GM13976 (cell line): ENCODE measurements around the gene IFFO2.
A peak's percentile ranks its signal among the peaks of the same experiment; 100 is the strongest.

Experiments
- DNase-seq: peaks from one replicate; pipeline ENCODE4 v3.0.0; 2012; ENCODE audit warnings: low spot score
- in situ Hi-C: fragments of 300-500 bp; cut with MboI; formaldehyde crosslinking; loops from one replicate; pipeline ENCODE4 v1.12.0; 2022; ENCODE audit warnings: low sequenced_read_pairs, mixed read lengths, inconsistent platforms; ENCODE audit not compliant: unreplicated experiment
- TF ChIP-seq, protein P1 (sequence below): IDR thresholded peaks from 2 replicates; pipeline ENCODE4 v1.5.1; 2012; ENCODE audit warnings: borderline replicate concordance, mild to moderate bottlenecking; ENCODE audit not compliant: insufficient read depth; ENCODE audit errors: extremely low read depth, missing control alignments, control extremely low read depth

Gene IFFO2

DNA sequence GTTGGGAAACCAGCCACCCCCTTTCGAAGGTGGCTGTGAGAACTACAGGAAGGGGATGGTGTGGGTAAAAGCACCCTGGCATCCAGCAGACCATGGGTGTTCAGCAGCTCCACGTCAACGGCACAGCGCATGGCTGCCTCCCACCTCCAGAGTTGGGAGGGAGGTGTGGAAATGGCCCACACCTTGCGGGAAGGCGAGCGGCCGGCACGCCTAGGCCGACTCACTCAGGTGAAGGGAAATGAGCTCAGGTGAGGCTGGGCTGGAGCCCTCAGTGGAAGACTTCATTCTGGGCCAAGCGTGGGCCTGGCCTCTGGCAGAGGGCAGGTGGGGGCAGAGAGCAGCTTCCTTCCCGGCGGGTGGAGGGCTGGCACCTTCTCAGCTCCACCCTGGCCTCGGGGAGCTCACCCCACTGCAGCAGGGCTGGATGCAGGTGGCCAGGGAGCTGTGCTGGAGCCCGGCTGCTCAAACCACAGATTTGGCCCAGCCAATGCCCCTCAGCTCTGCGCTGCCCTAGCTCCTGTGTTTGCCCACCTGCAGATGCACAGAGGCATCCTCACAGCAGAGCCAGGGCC is 29.3 kb downstream of the IFFO2 start:
- in situ Hi-C loops = no loop called here
- peak; percentile 53 for DNase-seq
- TF ChIP-seq, protein P1, sequence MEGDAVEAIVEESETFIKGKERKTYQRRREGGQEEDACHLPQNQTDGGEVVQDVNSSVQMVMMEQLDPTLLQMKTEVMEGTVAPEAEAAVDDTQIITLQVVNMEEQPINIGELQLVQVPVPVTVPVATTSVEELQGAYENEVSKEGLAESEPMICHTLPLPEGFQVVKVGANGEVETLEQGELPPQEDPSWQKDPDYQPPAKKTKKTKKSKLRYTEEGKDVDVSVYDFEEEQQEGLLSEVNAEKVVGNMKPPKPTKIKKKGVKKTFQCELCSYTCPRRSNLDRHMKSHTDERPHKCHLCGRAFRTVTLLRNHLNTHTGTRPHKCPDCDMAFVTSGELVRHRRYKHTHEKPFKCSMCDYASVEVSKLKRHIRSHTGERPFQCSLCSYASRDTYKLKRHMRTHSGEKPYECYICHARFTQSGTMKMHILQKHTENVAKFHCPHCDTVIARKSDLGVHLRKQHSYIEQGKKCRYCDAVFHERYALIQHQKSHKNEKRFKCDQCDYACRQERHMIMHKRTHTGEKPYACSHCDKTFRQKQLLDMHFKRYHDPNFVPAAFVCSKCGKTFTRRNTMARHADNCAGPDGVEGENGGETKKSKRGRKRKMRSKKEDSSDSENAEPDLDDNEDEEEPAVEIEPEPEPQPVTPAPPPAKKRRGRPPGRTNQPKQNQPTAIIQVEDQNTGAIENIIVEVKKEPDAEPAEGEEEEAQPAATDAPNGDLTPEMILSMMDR = no peak

DNA sequence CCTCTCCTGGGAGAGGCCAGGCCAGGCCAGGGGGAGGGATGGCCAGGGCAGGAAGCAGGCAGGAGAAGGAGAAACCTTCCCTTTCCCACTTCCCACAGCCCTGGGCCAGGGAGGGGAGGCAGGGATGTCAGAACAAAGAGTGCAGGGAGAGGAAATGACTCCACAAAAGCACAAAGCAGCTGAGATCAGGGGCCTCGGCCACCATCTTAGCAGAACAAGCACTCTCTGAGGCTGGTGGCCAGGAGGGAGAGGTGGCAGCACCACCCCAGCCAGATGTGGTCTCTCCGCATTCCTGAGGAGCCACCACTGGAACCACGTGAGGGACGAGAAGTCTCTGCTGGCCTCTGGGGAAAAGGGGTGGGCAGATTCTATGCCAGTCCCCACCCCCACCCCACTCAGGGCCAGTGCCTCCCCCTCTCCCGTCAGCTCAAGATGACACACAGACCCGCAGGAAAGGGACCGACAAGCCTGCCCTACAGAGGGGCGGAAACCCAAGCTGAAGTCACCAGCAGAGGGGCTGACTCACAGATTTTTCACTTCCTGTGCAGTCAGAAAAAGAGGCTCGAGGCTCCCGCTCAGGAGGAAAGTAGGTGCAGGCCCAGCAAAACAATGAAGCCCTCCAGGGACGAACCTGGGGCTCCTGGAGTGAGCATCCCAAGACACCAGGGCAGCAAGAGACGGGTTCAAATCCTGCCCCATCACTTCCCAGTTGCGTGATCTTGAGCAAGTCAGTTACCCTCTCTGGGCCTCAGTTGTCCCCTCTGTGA is 30.0 kb downstream of the IFFO2 start:
- peak; percentile 94 for DNase-seq
- TF ChIP-seq, protein P1 = no peak
- in situ Hi-C loops = no loop called here

DNA sequence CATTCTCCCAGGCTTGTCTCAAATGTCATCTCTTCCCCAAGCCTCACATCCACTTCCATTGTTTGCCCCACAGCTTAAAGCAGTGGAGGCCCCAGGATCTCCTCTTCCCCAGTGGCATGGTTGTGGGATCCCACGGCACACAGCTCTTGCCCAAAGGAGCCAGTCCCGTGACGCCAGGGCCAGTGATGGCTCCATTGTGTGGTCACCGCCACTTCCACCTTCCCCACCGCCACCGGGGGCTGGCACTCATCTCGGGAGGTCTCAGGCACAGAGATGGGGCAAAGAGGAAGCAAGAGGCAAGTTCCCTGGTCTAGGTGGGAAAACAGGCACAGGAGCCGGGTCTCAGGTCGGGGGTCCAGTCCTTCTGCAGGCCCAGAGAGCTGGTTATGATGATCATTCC is 31.2 kb downstream of the IFFO2 start:
- TF ChIP-seq, protein P1 = no peak
- in situ Hi-C loops = no loop called here
- DNase-seq = no peak

DNA sequence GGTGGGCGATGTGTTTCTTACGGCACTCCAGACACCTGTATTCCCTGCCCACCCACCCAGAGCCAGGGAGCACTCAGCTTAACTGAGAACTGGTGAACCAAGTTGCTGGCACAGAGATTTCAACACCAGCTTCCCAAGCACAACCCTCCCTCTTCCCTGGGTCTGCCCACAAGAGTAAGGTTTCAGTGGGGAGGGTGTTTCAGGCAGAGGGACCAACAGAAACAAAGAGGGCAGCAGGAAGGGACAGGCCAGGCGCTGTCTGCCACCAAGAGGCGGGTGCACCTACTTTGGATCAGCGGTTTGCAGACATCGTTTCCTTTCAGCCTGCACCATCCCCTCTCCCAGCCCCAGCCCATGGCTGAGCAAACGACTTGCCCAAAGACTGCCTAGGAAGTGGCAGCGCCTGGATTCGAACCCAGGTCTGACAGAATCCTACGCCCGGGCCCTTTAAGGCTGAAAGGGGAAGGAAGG is 32.2 kb downstream of the IFFO2 start:
- in situ Hi-C loops = loop anchor here (25.0 kb wide), 1 partner anchor 163 kb away; no protein-coding TSS in a partner anchor
- DNase-seq = no peak
- TF ChIP-seq, protein P1 = no peak

DNA sequence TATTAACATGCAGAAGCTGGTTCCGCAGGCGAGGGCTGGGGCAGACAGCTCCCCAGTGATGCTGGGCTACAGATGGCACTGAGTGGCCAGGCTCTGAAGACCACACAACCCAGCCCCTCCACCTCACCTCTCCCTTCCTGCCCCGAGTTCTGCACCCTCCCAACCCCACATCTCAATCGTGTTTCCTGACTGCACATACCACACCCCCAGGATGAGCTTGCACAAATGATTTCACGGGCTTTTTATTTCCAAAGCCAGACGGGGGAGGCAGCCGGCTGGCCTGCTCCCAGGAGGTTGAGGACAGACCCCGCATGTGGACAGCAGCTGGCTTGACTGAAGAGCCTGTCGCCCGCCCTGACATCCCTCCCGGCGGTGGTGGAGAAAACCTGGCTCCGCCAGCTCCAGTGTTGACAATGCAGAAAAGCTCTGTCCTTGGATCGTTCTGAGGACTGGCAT is 32.7 kb downstream of the IFFO2 start:
- TF ChIP-seq, protein P1 = no peak
- no peak for DNase-seq
- in situ Hi-C loops = loop anchor here (25.0 kb wide), 1 partner anchor 164 kb away; no protein-coding TSS in a partner anchor

DNA sequence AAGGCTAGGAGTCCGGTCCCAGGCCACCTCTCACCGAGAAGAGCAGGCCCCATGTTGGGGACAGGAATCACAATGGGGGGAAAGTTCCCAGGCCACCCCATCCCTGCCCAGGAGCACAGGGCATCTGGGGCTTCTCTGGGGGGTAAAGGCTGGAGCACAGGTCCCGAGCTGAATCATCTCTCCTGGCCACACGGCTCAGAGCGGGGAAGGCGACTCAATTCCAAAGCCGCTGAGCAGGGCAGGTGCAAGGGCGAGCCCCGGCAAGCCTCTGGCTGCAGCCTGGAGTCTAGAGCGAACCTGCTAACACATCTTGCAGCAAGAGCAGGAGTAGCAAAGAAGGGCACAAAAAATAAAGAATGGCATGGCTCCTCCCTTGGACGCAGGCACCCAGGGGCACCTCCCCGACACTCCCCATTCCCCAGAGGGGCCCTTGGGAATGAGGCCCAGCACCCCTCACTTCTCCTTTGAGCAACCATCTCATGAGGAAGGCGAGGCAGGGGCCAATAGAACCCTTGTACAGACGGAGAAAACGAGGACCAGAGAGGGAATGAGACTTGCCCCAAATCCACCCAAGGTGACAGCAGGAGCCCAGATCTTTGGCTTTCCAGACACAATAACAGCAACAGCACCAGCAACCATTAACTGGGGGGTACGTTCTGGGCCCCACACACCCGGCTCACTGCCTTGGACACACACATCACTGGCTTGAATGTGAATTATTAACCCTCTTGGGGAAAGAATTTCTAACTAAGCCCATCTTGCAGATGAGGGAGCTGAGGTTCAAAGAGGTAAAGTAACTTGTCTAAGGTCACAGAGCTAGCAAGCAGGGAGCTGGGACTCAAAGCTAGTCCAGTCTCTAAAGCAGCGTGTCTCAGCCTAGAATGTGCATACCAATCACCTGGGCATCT is 33.4 kb downstream of the IFFO2 start:
- TF ChIP-seq, protein P1 = no peak
- DNase-seq = no peak
- in situ Hi-C loops = loop anchor here (25.0 kb wide), 1 partner anchor 164 kb away; no protein-coding TSS in a partner anchor
